Measurements from ENCODE around the gene PITX3.

The PITX3 gene

DNA sequence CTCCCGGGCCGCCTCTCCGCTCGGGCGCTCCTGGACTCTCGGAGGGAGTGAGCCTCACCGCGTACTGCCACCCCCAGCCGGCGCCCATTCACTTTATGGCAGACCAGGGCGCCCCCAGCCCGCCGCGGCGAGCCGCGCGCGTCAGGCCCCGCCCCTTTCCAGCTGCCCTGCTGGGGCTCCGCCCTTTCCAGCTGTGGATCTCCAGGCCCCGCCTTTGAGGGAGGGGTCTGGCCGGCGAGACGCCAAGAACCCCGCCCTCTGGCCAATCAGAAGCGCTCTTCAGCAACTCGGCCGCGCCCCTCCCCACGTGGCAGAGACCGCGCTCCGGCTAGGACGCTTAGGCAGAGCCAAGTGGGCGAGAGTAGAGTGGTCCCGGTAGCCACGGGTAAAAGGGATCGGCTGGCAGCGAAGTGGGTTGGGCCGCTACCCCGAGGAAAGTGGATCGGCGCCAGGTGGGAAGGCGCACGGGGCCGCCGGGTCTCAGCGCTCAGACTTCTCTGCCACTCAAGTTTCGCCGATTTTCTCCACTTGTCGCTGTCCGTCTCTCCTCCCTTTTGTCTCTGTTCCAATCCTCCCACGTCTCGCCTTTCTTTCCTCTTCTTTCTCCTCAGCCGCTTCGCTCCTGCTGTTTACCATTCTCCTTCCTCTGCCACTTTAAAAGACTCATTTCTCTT lies at the start of gene PITX3:
Gene PITX3 (minus strand): TSS at position 69 of the 674 bp plus-strand sequence. CDS start 9,432 bp downstream, outside the sequence.
- peak; percentile 78 to 92 (median 84) for DNase-seq (ENCODE audit: low read depth in 4 of 4, low spot score in 1 of 4)

DNA sequence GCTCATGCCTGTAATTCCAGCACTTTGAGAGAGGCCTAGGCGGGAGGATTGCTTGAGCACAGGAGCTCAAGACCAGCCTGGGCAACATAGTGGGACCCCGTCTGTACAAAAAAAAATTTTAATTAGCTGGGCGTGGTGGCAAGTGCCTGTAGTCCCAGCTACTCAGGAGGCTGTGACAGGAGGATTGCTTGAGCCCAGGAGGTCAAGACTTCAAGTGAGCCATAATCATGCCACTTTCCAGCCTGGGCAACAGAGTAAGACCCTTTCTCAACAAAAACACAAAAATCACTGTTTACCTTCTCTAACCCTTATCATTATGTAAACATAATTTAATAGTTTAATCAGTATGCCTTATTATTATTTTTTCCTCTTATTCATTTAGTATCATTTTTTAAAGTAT lies 48.5 kb upstream of the PITX3 start:
- DNase-seq (ENCODE audit: low read depth in 4 of 4, low spot score in 1 of 4) = no peak

DNA sequence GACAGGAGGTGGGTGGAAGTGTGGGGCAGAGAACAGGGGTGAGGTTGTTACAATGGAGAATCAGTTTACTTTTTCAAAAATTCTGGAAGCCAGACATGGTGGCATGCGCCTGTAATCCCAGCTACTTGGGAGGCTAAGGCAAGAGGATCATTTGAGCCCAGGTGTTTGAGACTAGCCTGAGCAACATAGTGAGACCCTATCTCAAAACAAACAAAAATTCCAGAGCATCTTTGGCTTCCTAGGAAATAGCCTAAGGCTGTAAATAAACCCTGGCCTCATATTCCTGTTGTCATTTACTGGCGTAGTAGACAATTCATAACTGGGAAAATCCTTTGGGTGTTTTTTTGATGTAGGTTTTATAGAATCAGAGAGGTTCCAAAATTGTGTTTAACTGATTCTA lies 48.0 kb upstream of the PITX3 start:
- DNase-seq (ENCODE audit: low read depth in 4 of 4, low spot score in 1 of 4) = no peak

DNA sequence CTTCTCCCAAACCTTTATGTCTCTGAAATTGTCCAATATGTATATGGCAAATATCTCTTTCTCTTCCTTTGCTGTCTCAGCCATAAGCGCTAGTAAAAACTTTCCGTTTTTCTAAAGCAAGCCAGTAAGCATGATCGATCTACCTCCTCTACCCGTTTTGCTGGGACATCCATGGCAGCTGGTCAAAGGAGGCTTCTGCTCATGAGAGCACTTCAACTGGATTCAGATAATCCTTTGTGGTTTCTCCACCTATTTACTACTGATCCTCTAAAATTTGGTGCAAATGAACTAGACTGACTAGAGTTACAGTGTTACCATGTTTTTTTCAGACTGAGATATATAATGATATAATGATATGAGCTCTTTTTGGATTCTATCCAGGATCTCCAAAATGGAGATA lies 46.7 kb upstream of the PITX3 start:
- no peak for DNase-seq (ENCODE audit: low read depth in 4 of 4, low spot score in 1 of 4)

DNA sequence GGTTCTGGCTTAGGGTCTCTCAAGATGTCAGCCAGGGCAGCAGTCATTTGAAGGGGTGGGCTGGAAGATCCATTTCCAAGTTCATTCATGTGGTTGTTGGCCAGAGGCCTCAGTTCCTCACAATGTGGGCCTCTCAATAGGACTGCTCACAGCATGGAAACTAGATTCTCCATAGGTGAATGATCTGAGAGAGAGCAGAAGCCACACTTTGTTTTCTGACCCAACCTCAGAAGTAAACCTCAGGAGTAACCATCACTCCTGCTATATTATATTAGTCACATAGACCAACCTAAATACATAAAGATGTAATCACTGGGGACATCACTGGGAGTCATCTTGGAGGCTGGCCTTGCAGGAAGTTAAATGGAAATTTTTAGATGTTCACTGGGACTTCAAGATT lies 46.2 kb upstream of the PITX3 start:
- DNase-seq (ENCODE audit: low read depth in 4 of 4, low spot score in 1 of 4) = no peak

DNA sequence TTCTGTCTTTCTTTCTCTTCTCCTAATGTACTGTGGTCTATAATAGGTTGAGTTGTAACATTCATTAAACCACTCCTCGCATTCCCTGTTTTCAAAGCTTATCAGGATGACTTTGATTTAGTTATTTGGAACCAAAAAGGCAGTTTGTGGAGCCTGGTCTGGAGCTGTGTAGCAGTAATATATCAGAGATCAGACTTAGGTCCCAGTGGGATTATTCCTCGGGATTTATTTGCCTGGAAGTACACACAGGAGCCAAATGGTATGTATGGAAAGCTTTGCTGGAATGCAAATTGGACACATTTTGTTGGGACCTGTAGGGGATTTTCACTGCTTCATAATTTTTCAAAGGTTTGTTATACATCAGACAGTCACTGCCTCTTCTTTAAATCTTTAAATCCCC lies 44.9 kb upstream of the PITX3 start:
- no peak for DNase-seq (ENCODE audit: low read depth in 4 of 4, low spot score in 1 of 4)

DNA sequence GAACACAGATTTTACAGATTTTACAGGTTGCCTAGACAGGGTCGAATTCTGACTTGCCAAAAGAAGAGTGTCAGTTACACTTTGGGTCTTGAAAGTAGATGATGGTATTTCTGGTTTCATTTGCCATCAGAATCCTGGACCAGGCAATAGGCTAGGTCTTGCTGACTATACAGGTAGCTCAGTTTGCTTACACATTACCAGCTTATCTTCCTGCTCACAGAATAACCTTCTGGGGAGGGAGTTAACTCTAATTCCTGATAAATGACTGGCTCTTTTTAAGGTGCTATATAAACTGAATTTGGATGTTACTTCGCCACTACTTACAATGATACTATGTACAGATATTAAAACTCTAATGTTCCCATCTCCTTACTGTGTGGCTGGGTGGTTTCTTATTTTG lies 43.8 kb upstream of the PITX3 start:
- DNase-seq (ENCODE audit: low read depth in 4 of 4, low spot score in 1 of 4) = no peak

DNA sequence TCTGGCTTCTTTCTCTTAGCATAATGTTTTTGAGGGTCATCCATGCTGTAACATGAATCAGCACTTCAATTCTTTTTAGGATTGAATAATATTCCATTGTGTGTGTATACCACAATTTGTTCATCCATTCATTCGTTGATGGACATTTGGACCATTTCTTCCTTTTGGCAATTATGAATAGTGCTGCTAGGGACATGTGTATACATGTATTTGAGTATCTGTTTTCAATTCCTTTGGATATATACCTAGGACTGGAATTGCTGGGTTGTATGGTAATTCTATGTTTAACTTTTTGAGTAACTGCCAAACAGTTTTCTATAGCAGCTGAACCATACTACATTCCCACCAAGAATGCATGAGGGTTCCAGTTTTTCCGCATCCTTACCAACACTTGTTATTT lies 43.2 kb upstream of the PITX3 start:
- DNase-seq (ENCODE audit: low read depth in 4 of 4, low spot score in 1 of 4) = no peak

DNA sequence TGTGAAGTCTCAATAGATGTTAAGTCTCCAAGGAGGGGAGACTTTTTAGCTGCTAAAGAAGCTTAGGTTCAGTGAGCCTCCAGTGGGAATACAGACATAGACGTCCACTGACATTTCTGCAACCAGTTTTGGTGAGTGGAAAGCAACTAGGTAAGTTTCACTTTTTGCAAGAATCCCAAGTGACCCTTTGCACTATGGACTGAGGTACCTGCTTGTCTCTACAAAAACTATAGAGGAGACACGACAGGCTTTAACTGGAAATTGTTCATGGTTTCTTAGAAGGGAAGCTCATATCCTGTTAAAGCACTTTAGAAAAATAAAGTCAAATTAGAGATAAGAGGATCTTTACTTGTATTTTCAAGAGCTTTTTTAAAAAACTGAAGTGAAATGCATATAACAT lies 42.6 kb upstream of the PITX3 start:
- DNase-seq (ENCODE audit: low read depth in 4 of 4, low spot score in 1 of 4) = no peak

DNA sequence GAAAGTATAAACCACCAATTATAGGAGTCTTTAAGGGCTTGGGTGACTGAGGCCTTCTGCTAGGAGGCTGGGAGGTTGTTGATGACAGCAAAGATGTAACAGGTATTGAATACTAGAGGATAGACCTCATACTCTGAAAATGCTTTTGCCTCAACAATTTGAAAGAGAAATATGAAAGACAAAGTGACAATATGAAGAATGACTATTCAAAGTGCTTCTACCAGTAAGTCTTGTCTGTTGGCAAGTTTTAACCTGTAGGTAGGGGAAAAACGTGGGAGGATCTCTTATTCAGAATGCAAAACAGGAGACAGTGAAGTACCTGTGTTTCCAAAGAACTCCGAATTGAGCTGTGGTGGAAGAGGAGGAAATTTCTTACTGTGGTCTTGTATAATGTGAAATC lies 42.2 kb upstream of the PITX3 start:
- no peak for DNase-seq (ENCODE audit: low read depth in 4 of 4, low spot score in 1 of 4)

DNA sequence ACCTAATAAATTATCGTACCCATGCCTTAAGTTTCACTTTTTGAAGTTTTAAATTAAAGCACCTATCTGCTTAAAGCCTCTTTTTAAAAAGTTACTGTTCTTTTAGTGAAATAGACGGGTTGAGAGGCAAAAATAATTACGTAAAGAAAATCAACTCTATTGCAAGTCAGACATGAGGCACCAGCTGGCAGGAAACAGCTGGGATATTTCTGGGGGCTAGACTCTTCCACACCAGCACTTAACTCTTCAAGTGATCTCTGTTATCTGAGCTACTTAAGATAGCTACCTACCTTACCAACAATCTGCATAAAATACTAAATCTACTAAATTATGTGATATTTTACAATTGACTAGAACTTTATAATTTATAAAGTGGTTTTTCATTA lies 39.8 kb upstream of the PITX3 start:
- DNase-seq (ENCODE audit: low read depth in 4 of 4, low spot score in 1 of 4) = no peak

DNA sequence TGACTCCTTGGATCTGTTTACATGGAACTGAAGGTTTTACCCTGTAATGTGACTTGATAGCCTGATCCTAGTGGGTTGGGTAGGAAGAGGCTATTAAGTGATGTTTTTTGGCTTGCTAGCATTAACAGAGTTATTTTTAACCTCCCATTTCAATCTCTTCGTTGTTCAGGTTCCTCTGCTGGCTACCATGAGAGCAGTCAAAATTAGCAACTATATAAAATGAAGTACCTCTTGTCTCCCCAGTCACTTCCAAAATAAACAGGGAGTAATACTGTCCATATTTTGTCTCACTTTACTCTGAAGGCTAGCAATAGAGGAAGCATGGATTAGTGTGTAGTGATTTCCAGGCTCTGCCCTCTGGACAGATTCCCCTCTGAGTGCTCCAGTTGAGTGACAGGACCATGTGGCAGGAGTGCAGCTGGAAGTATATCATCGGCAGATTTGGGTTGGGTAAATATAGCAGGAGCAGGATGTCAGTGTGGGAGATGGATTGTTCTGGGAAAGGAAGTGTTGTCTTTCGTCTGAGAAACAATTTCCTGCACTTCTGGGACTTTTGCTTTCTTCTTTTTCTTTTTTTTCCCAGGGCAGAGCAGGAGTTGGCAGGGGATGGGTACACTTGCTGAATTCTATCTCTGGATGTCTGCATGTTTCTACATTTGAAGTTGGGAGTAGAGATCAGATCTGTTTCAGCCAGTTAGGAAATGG lies 39.2 kb upstream of the PITX3 start:
- no peak for DNase-seq (ENCODE audit: low read depth in 4 of 4, low spot score in 1 of 4)

DNA sequence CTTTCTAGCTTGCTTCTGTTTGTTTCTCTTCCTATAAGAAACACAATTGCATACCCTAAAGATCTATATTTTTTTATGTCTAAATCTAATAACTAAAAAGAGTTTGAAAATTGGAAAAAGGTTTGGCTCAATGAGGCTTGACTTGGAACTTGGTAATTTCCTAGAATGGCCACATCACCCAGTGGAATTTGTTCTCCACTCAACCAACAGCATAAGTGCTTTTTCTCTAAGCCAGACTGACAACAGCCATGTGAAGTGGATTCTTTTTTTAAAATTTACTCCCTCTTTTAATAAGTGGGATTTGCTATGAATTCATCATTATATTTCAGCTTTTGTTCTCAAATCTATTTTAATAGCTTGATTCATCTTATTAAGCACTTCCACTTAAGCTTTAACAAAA lies 37.8 kb upstream of the PITX3 start:
- no peak for DNase-seq (ENCODE audit: low read depth in 4 of 4, low spot score in 1 of 4)

DNA sequence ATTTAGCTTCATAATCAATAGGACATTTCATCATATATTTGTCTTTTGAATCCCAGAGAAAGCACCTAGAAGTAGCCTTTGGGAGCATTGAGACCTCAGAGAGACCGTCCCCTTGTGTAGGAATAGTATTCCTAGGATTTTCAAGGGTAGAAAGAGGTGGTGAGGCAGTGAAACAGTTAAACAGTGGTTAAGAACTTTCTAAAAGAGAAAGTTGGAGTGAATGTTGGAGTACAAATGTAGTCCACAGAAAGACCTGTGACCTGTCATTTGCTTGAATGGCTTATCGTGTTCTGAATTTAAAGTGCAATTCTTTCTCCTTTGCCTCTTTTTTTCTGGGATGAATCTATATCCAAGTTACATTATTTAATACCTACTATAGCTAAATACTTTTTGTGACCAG lies 34.0 kb upstream of the PITX3 start:
- DNase-seq (ENCODE audit: low read depth in 4 of 4, low spot score in 1 of 4) = no peak

DNA sequence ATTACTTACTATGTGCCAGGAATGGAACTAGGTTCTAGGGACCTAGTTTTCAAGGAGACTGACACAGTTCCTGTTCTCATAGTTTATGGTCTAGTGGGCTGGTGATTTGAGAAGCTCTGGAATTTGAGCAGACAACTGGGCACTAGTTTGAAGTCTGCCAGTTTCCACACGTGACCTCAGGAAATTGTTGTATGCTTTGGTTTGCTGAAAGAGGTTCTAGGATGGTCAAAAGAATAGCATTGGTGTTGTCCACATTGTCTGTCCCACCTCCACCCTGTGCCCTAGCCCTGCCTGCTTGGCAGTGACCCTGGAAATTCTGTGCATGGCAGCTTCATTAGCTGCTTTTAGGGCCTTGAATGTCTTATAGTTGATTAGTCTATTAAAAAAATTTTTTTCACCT lies 32.8 kb upstream of the PITX3 start:
- no peak for DNase-seq (ENCODE audit: low read depth in 4 of 4, low spot score in 1 of 4)

DNA sequence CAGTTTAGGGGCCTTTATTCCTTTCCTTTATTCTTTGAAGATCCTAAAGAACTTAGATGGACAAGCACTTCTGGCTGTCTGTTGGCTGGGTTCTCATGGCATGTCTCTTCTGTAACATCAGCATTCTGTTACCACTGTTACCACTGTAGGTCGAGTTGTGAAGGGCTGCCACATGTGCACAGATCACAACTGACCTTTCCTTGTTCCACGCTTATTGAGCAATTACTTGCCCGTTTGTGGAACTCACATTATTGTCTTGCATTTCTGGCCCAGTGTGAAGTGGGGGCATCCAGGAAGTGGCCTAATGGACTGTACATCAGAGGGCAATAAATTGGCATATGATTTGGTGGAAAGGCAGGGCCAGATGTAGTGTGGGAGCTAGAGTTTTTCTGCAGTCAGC lies 27.7 kb upstream of the PITX3 start:
- DNase-seq (ENCODE audit: low read depth in 4 of 4, low spot score in 1 of 4) = no peak

DNA sequence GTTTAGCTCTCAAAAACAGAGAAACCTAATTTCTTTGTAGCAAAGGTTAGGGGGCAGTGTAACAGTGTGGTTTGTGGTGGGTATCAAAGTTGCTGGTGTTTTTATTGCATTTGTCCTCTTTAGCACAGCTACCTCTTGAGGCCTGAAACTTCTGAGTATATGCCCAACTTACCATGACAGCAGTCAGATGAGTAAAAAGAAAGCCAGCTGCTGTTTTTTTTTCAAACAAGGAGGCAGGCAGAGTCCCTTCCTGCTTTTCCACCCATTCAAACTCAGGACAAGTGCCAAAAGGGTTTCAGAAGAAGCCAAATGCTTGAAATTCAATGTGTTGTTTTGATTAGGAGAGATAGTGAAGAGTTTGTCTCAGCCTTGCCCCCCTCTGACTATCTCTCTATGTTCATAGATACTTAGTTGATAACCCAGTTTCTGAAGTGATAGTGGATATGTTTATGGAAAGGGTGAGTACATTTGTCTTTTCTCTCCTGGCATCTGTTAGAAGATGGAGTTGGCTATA lies 27.1 kb upstream of the PITX3 start:
- no peak for DNase-seq (ENCODE audit: low read depth in 4 of 4, low spot score in 1 of 4)

DNA sequence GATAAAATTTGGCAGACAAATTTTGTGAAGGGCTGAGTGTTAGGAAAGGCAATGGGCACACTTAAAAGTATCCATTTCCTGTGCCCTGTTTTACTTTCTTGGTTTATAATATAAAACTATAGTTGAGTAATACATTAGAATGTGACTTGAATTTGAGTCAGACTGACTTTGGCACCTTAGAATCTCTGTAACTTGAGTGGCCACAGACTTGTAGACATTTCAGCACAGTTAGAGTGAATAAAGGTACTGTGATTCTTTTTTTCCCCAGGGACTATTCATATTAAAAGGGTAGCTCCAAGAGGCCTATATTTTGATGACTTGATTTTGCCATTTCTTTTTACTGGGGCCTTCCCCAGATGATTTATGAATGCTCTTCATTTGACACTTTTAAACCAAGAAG lies 26.4 kb upstream of the PITX3 start:
- no peak for DNase-seq (ENCODE audit: low read depth in 4 of 4, low spot score in 1 of 4)

DNA sequence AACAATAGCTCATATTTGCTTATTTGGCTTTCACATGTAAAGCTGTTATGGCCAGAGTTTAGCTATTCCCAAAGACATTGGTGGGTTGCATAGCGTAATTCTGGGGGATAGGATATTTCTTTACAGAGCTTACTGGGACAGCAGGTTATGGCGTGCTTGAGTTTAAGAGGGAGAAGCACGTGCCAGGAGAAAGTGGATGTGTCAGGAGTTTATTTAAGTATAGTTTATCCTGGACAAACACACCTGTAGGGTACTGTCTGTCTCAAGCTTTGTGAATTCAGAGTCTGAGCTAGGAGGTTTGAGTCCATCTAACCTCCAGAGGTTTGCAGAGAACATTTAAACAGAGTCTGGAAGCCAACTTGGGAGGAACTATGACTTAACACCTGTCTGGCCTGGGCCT lies 25.4 kb upstream of the PITX3 start:
- no peak for DNase-seq (ENCODE audit: low read depth in 4 of 4, low spot score in 1 of 4)

DNA sequence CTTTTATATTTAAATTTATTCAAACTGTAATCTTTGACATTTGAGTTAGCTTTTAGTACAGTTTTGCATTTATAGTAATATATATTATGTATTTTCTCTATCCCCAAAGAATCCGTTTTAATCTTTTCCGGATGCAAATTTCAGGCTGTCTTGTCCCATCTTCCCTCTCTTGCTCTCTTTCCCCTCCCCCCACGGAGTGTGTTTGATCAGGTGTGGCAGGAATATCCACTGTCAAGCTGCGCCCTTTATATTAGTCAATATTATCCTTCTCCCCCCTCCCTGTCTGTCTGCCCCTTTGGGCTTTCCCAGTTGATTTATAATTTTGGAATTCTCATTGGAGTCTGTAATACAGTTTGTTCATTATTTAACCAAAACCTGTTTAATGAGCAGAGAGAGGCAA lies 23.1 kb upstream of the PITX3 start:
- DNase-seq (ENCODE audit: low read depth in 4 of 4, low spot score in 1 of 4) = no peak

DNA sequence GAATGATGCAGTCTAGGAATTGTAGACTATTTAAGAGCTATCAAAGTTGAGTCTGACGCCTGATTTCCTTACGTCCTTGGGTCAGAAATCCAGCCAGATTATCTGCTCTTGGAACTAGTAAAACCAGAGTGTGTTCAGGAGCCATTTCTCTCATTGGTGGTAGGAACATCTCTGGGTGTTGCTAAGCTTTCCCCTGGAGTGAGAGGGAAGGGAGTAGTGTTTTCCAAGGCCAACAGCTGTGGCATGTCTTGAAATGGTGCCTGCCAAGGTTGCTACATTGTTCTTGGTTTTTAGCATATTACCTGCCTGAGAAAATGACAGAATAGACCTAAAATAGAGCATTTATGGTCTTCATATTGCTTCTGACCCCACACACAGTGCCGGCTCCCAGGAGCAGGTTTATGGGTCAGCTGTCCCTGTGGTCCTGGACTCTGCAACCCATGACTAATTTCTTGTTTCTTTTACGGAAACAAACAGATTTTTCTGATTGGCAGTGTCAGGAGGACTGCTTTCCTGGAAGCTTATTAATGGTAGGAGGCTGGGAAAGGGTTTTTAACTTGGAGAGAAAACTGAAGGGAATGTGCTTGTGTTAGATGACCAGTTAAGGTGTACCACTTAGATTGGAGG lies 21.5 kb upstream of the PITX3 start:
- no peak for DNase-seq (ENCODE audit: low read depth in 4 of 4, low spot score in 1 of 4)

DNA sequence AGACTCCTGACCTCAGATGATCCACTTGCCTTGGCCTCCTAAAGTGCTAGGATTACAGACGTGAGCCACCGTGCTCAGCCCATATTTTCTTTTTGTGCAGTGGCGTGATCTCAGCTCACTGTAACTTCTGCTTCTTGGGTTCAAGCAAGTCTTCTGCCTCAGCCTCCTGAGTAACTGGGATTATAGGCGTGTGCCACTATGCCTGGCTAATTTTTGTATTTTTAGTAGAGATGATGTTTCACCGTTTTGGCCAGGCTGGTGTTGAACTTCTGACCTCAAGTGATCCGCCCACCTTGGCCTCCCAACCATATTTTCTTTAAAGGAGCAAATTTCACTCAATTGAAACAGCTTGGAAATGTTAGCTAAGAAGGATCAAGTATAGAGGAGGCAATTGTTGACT lies 20.5 kb upstream of the PITX3 start:
- DNase-seq (ENCODE audit: low read depth in 4 of 4, low spot score in 1 of 4) = no peak

Measured in stimulated activated CD4-positive, alpha-beta T cell treated with anti-CD3 and anti-CD28 coated beads, Interleukin-1b, Interleukin-23, amount 100 ng/mL, for 24 hours (primary cell).